Keratinocyte (primary cell): ENCODE data around the gene RAB39A. TPM values are rescaled to one million over a fixed set of nuclear protein-coding genes. Genes with fewer than 3 reads are reported as not detected.

Source experiments
- DNase-seq: peaks from one replicate; pipeline ENCODE4 v3.0.0-alpha.2; 2011; ENCODE audit warnings: low read depth, missing footprints, low spot score
- FAIRE-seq: peaks from 2 replicates; lab custom pipeline; 2011; peaks lifted over from hg19 to GRCh38; lab: Jason Lieb, UNC
- H2AFZ ChIP-seq: 2 replicates; pipeline ENCODE4 v1.6.0; 2012; ENCODE audit warnings: low read length, control low read depth, inconsistent platforms; ENCODE audit not compliant: control insufficient read depth
- H3K27ac ChIP-seq: 2 replicates; pipeline ENCODE4 v1.5.1; 2011; ENCODE audit warnings: low read length; ENCODE audit not compliant: control insufficient read depth, insufficient read depth
- H3K27me3 ChIP-seq: 3 replicates; pipeline ENCODE4 v1.6.0; 2011; ENCODE audit warnings: low read length; ENCODE audit not compliant: control insufficient read depth, insufficient read depth; ENCODE audit errors: extremely low read depth
- H3K36me3 ChIP-seq, 2 experiments: 2 replicates in 1 of 2; 3 replicates in 1 of 2; pipeline ENCODE4 v1.5.1; 2011; ENCODE audit warnings: low read length in 2 of 2, mild to moderate bottlenecking in 1 of 2; ENCODE audit not compliant: control insufficient read depth in 2 of 2, insufficient read depth in 2 of 2; ENCODE audit errors: extremely low read depth in 1 of 2
- H3K4me1 ChIP-seq: 3 replicates; pipeline ENCODE4 v1.5.1; 2011; ENCODE audit warnings: low read length; ENCODE audit not compliant: control insufficient read depth, insufficient read depth; ENCODE audit errors: extremely low read depth
- H3K4me2 ChIP-seq: 3 replicates; pipeline ENCODE4 v1.6.0; 2011; ENCODE audit warnings: low read depth, low read length; ENCODE audit not compliant: control insufficient read depth, insufficient read depth; ENCODE audit errors: extremely low read depth
- H3K4me3 ChIP-seq, 3 experiments: fragments of 200-600 bp in 1 of 3; sonication (generic) in 1 of 3; 2 replicates in 2 of 3; 3 replicates in 1 of 3; pipeline ENCODE4 v1.5.1; 2011 to 2016; ENCODE audit warnings: low read length in 3 of 3, mild to moderate bottlenecking in 3 of 3, control low read depth in 2 of 3, inconsistent platforms in 1 of 3, low read depth in 1 of 3, mixed read lengths in 1 of 3, mixed run types in 1 of 3, moderate library complexity in 1 of 3; ENCODE audit not compliant: control insufficient read depth in 2 of 3, insufficient read depth in 2 of 3; ENCODE audit errors: extremely low read depth in 1 of 3
- H3K79me2 ChIP-seq: 2 replicates; pipeline ENCODE4 v1.6.0; 2012; ENCODE audit warnings: low read length; ENCODE audit not compliant: control insufficient read depth, insufficient read depth
- H3K9ac ChIP-seq: 3 replicates; pipeline ENCODE4 v1.6.0; 2011; ENCODE audit warnings: low read length; ENCODE audit not compliant: control insufficient read depth, insufficient read depth; ENCODE audit errors: extremely low read depth
- H3K9me1 ChIP-seq: 3 replicates; pipeline ENCODE4 v1.6.0; 2011; ENCODE audit warnings: low read length; ENCODE audit not compliant: control insufficient read depth, insufficient read depth; ENCODE audit errors: extremely low read depth
- H3K9me3 ChIP-seq: 2 replicates; pipeline ENCODE4 v1.5.1; 2012; ENCODE audit warnings: low read depth, low read length; ENCODE audit not compliant: control insufficient read depth
- H4K20me1 ChIP-seq: 3 replicates; pipeline ENCODE4 v1.6.0; 2011; ENCODE audit warnings: low read length; ENCODE audit not compliant: control insufficient read depth, insufficient read depth; ENCODE audit errors: extremely low read depth
- EZH2 ChIP-seq: IDR thresholded peaks from one replicate; pipeline ENCODE4 v1.6.1; 2012; ENCODE audit warnings: inconsistent platforms, mild to moderate bottlenecking, low read length, moderate library complexity
- dilution Hi-C: fragments of 300-500 bp; cut with MboI; formaldehyde crosslinking; loops from one replicate; pipeline ENCODE4 v1.7.0; 2020; ENCODE audit warnings: low sequenced_read_pairs; ENCODE audit not compliant: extremely low pct_ligation_motif_present
- polyA plus RNA-seq, 5 experiments: library from polyadenylated mRNA; depleted of rRNA in 3 of 5; stranded (reverse) in 3 of 5; stranded (forward) in 1 of 5; unstranded in 1 of 5; fragments of >200 nt; gene quantifications; 1 replicate in 1 of 5; 2 replicates in 3 of 5; 3 replicates in 1 of 5; pipeline versions ENCODE4 v1.2.1 to v1.2.3, GENCODE V29; 2011 to 2012; ENCODE audit warnings: missing spikeins in 2 of 5, low read depth in 1 of 5, low replicate concordance in 1 of 5
- TF ChIP-seq, protein P1 (sequence below), 3 experiments: IDR thresholded peaks in 1 of 3; conservative IDR thresholded peaks in 1 of 3; optimal IDR thresholded peaks in 1 of 3; 2 replicates in 2 of 3; 3 replicates in 1 of 3; pipeline versions ENCODE3 to v1.5.1; 2011; ENCODE audit warnings: low read length in 3 of 3, mild to moderate bottlenecking in 3 of 3, moderate library complexity in 2 of 3, control low read depth in 1 of 3, inconsistent platforms in 1 of 3; ENCODE audit not compliant: insufficient read depth in 2 of 3; ENCODE audit errors: extremely low read depth in 1 of 3

RAB39A gene
- polyA plus RNA-seq, 1 donor (not counting 4 experiments of a cell fraction or from before 2014, with no cell fraction given), result not detected

DNA sequence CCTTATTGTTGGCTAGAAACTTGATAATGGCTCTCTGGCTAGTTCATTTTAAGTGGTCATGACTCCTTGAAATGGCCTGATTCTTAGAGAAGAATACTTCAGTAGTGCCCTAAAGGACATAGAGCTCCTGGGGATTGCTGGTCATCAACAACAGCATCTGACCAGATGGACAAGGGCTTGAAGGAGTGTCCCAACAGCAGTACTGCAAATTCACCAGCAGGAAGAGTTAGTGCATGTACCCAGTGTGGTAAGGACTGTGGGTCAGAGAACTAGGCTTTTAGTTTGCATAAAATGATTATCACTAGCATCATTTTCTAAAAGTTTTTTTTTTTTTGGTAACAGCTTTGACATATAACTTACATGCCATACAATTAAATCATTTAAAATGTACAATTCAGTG is 41.0 kb downstream of the RAB39A start:
- DNase-seq, result no peak
- H3K27ac ChIP-seq, result no peak overlapping the region
- FAIRE-seq, result no peak
- no peak for TF ChIP-seq EZH2
- TF ChIP-seq, protein P1, sequence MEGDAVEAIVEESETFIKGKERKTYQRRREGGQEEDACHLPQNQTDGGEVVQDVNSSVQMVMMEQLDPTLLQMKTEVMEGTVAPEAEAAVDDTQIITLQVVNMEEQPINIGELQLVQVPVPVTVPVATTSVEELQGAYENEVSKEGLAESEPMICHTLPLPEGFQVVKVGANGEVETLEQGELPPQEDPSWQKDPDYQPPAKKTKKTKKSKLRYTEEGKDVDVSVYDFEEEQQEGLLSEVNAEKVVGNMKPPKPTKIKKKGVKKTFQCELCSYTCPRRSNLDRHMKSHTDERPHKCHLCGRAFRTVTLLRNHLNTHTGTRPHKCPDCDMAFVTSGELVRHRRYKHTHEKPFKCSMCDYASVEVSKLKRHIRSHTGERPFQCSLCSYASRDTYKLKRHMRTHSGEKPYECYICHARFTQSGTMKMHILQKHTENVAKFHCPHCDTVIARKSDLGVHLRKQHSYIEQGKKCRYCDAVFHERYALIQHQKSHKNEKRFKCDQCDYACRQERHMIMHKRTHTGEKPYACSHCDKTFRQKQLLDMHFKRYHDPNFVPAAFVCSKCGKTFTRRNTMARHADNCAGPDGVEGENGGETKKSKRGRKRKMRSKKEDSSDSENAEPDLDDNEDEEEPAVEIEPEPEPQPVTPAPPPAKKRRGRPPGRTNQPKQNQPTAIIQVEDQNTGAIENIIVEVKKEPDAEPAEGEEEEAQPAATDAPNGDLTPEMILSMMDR (optimal IDR thresholded peaks at IDR 0.05 in 1 of 3, IDR thresholded peaks at IDR 0.05 in 1 of 3, conservative IDR thresholded peaks at IDR 0.05 in 1 of 3; ENCODE audit: extremely low read depth in 1 of 3, insufficient read depth in 2 of 3, low read length in 3 of 3), result peak in 1 of 3 experiments; percentile 33
- H4K20me1 ChIP-seq, result no peaks in the 10 kb centered on the region
- no peaks in the 10 kb centered on the region for H3K36me3 ChIP-seq
- no peaks in the 10 kb centered on the region for H3K79me2 ChIP-seq
- no peak overlapping the region for H2AFZ ChIP-seq
- no peak overlapping the region for H3K4me3 ChIP-seq
- no peak overlapping the region for H3K9ac ChIP-seq
- no peaks in the 10 kb centered on the region for H3K4me1 ChIP-seq
- H3K27me3 ChIP-seq, result no peaks in the 10 kb centered on the region
- dilution Hi-C loops, result no loop called here
- H3K9me3 ChIP-seq, result no peaks in the 10 kb centered on the region
- H3K4me2 ChIP-seq, result no peak overlapping the region
- H3K9me1 ChIP-seq, result no peaks in the 10 kb centered on the region

GRCh38 chr11:107970049-107970448 is 41.8 kb downstream of the RAB39A start:
- no peak for DNase-seq
- Histone ChIP-seq H3K4me1 (no peaks in the 10 kb centered on the region), H3K36me3 (no peaks in the 10 kb centered on the region), H2AFZ (no peak overlapping the region), H3K79me2 (no peaks in the 10 kb centered on the region), H3K9me3 (no peaks in the 10 kb centered on the region), H3K9ac (no peak overlapping the region), H4K20me1 (no peaks in the 10 kb centered on the region), H3K27me3 (no peaks in the 10 kb centered on the region), H3K4me3 (no peak overlapping the region), H3K27ac (no peak overlapping the region), H3K9me1 (no peaks in the 10 kb centered on the region), H3K4me2 (no peak overlapping the region)
- no peak for FAIRE-seq
- dilution Hi-C loops, result no loop called here
- TF ChIP-seq EZH2, result no peak
- TF ChIP-seq, protein P1 (optimal IDR thresholded peaks at IDR 0.05 in 1 of 3, IDR thresholded peaks at IDR 0.05 in 1 of 3, conservative IDR thresholded peaks at IDR 0.05 in 1 of 3; ENCODE audit: extremely low read depth in 1 of 3, insufficient read depth in 2 of 3, low read length in 3 of 3), result no peak
